SU-DHL-6 (cell line): Measurements from ENCODE around the gene TMEM204.

Experiments
- H2AFZ ChIP-seq: fragments of 200-600 bp; sonication (generic); 2 replicates; pipeline ENCODE4 v1.6.1; 2014; ENCODE audit warnings: low read depth, mild to moderate bottlenecking, moderate library complexity, mixed read lengths, antibody characterized with exemption, low read length; ENCODE audit not compliant: severe bottlenecking
- H3F3A ChIP-seq: fragments of 200-600 bp; shearing (Covaris generic); 2 replicates; pipeline ENCODE4 v1.6.0; 2016; ENCODE audit warnings: antibody characterized with exemption, mild to moderate bottlenecking; ENCODE audit not compliant: insufficient read depth
- H3K27ac ChIP-seq: fragments of 200-600 bp; sonication (generic); 2 replicates; pipeline ENCODE4 v1.5.1; 2016; ENCODE audit warnings: low read depth, mild to moderate bottlenecking, low read length, moderate library complexity, mixed read lengths
- H3K27me3 ChIP-seq: fragments of 200-600 bp; sonication (generic), shearing (Covaris generic); 2 replicates; pipeline ENCODE4 v1.6.0; 2014; ENCODE audit warnings: mild to moderate bottlenecking, low read length
- H3K36me3 ChIP-seq: fragments of 200-600 bp; sonication (generic); 2 replicates; pipeline ENCODE4 v1.6.1; 2014; ENCODE audit warnings: mild to moderate bottlenecking, low read length, mixed read lengths
- H3K4me2 ChIP-seq: fragments of 300-600, 200-600 bp; shearing (Covaris generic), sonication (generic); 2 replicates; pipeline ENCODE4 v1.6.0; 2014; ENCODE audit warnings: low read length, low read depth, mild to moderate bottlenecking; ENCODE audit not compliant: poor library complexity, severe bottlenecking
- H3K4me3 ChIP-seq: fragments of 200-600 bp; sonication (generic); 2 replicates; pipeline ENCODE4 v1.5.1; 2014; ENCODE audit warnings: antibody characterized with exemption, low read length, mild to moderate bottlenecking, mixed read lengths; ENCODE audit not compliant: insufficient read depth, poor library complexity, severe bottlenecking
- H3K79me2 ChIP-seq: fragments of 200-600 bp; sonication (generic); 2 replicates; pipeline ENCODE4 v1.6.1; 2014; ENCODE audit warnings: mild to moderate bottlenecking, low read length, moderate library complexity; ENCODE audit not compliant: insufficient read depth
- H3K9ac ChIP-seq: fragments of 200-600 bp; sonication (generic); 2 replicates; pipeline ENCODE4 v1.7.0; 2014; ENCODE audit warnings: mild to moderate bottlenecking, low read length
- H3K9me2 ChIP-seq: fragments of 200-600 bp; sonication (generic); replicated peaks from 2 replicates; pipeline ENCODE4 v1.6.1; 2014; ENCODE audit warnings: low read length; ENCODE audit not compliant: insufficient read depth
- H3K9me3 ChIP-seq: fragments of 200-600 bp; sonication (generic); 2 replicates; pipeline ENCODE4 v1.6.1; 2014; ENCODE audit warnings: low read length, mixed read lengths; ENCODE audit not compliant: insufficient read depth
- H4K20me1 ChIP-seq: fragments of 200-600 bp; sonication (generic); 2 replicates; pipeline ENCODE4 v1.6.1; 2014; ENCODE audit warnings: low read depth, mild to moderate bottlenecking, antibody characterized with exemption, low read length, moderate library complexity, mixed read lengths
- EZH2phosphoT487 ChIP-seq: fragments of 200-600 bp; sonication (generic), shearing (Covaris generic); conservative IDR thresholded peaks from 2 replicates; pipeline ENCODE4 v1.6.1; 2018; ENCODE audit warnings: mild to moderate bottlenecking, antibody characterized with exemption, low read length, moderate library complexity, mixed read lengths
- TF ChIP-seq, protein P1 (sequence below): fragments of 200-600 bp; sonication (generic); IDR thresholded peaks from one replicate; pipeline ENCODE4 v1.5.1; 2017; ENCODE audit warnings: antibody characterized with exemption, mild to moderate bottlenecking, low read length, moderate library complexity; ENCODE audit not compliant: insufficient read depth, poor library complexity, severe bottlenecking

The TMEM204 gene

DNA sequence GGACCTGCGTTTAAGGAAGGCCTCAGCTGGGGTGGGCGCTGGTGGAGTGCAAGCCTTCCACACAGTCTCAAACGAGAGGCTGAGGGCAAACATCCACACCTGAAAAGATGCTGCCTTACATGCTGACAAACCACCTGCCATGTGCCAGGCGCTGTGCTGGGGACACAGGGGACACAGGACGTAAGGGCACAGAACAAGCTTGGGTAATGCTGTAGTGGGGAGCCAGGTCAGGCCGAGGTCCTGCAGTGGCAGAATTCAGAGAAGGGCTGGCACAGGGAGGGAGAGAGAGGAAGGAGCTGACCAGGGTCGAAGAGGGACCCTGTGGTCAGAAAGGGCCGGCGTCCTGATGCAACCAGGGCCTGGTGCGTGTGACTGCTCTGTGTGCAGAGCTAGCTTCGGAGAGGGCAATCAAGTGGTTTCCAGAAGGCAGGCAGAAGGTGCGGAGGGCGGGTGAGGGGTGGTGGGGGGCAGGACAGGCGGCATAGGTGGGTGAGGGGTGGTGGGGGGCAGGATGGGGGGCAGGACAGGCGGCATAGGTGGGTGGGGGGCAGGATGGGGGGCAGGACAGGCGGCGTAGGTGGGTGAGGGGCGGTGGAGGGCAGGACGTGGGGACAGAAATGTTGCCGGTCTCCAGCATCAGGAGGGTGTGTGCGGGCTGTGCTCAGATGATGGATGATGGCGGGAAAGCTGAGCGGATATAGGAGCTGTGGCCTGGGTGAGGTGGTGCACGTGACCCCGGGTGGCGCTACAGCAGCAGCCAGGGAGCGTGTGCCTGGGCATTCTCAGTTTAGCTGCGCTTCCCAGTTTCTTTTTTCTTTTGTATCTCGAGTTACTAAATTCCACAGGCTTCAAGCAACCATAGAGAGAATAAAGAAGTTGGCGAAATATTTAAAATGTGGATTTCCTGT is 21.6 kb upstream of the TMEM204 start:
- no peak overlapping the region for H3K9ac ChIP-seq
- H3F3A ChIP-seq = no peaks in the 10 kb centered on the region
- TF ChIP-seq, protein P1, sequence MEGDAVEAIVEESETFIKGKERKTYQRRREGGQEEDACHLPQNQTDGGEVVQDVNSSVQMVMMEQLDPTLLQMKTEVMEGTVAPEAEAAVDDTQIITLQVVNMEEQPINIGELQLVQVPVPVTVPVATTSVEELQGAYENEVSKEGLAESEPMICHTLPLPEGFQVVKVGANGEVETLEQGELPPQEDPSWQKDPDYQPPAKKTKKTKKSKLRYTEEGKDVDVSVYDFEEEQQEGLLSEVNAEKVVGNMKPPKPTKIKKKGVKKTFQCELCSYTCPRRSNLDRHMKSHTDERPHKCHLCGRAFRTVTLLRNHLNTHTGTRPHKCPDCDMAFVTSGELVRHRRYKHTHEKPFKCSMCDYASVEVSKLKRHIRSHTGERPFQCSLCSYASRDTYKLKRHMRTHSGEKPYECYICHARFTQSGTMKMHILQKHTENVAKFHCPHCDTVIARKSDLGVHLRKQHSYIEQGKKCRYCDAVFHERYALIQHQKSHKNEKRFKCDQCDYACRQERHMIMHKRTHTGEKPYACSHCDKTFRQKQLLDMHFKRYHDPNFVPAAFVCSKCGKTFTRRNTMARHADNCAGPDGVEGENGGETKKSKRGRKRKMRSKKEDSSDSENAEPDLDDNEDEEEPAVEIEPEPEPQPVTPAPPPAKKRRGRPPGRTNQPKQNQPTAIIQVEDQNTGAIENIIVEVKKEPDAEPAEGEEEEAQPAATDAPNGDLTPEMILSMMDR = no peak
- no peak for TF ChIP-seq EZH2phosphoT487
- H3K4me2 ChIP-seq = no peak overlapping the region
- H4K20me1 ChIP-seq = no peaks in the 10 kb centered on the region
- H3K4me3 ChIP-seq = no peak overlapping the region
- no peak overlapping the region for H3K27ac ChIP-seq
- no peaks in the 10 kb centered on the region for H3K79me2 ChIP-seq
- H3K36me3 ChIP-seq = no peaks in the 10 kb centered on the region
- no peaks in the 10 kb centered on the region for H3K27me3 ChIP-seq
- H3K9me3 ChIP-seq = no peaks in the 10 kb centered on the region
- H2AFZ ChIP-seq = no peak overlapping the region
- H3K9me2 ChIP-seq = no peaks in the 10 kb centered on the region

DNA sequence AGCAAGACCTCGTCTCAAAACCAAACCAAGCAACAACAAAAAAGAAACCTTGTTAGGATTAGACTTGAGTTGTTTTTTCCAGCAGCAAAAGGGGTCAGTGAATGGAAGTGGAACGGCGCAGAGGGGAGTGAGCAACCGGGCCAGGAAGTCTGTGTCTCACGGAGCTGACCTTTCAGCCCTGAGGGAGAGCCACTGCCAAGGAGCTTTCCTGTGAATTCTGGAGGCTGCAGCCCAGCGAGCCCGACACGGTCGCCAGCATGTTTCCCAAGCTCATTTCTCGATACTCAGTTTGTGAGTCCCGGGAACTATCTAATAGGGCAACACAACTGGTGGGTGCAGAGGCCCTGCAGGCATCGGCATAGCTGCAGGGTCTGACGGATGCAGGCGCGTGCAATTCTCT is 20.7 kb upstream of the TMEM204 start:
- Histone ChIP-seq H3K4me2 (no peak overlapping the region), H3K36me3 (no peaks in the 10 kb centered on the region)
- no peak for TF ChIP-seq EZH2phosphoT487
- TF ChIP-seq, protein P1 = no peak

DNA sequence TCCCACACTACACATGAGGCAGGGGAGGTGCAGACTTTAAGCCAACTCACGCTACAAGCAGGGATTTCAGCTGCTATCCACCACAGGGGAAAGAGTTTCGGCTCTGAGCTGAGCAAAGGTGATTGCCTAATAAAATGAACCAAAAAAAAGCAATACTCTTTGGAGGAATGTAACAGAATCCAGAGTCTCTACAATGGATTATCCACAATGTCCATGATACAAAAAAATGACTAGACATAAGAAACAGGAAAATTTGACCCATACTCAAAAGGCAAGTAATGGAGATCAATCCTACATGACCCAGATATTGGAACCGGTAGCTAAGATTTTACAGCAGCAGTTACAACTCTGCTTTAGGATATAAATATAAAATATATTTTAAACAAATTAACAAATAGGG is 19.0 kb upstream of the TMEM204 start:
- Histone ChIP-seq H3K4me3 (no peak overlapping the region), H3K36me3 (no peaks in the 10 kb centered on the region), H3F3A (no peaks in the 10 kb centered on the region), H3K27ac (no peak overlapping the region), H3K27me3 (no peaks in the 10 kb centered on the region), H3K79me2 (no peaks in the 10 kb centered on the region), H2AFZ (no peak overlapping the region), H3K9me2 (no peaks in the 10 kb centered on the region), H3K4me2 (no peak overlapping the region), H3K9me3 (no peaks in the 10 kb centered on the region), H3K9ac (no peak overlapping the region), H4K20me1 (no peaks in the 10 kb centered on the region)
- TF ChIP-seq, protein P1 = no peak
- TF ChIP-seq EZH2phosphoT487 = no peak

More for the DNA sequence above, 20.7 kb upstream of the TMEM204 start:
- Histone ChIP-seq H3K4me3 (no peak overlapping the region), H3K9ac (no peak overlapping the region), H3K27me3 (no peaks in the 10 kb centered on the region), H3K79me2 (no peaks in the 10 kb centered on the region), H3K27ac (no peak overlapping the region), H2AFZ (no peak overlapping the region), H3F3A (no peaks in the 10 kb centered on the region), H4K20me1 (no peaks in the 10 kb centered on the region), H3K9me3 (no peaks in the 10 kb centered on the region), H3K9me2 (no peaks in the 10 kb centered on the region)
